HG03442 (cell line): ENCODE measurements around the gene SCEL.
A peak's percentile ranks its signal among the peaks of the same experiment; 100 is the strongest.

Source experiments
- ATAC-seq: cut with Tn5 transposase; IDR thresholded peaks from one replicate; pipeline ENCODE4 v1.9.1; 2021; ENCODE audit warnings: mild to moderate bottlenecking, moderate library complexity; ENCODE audit not compliant: unreplicated experiment

The SCEL gene

DNA sequence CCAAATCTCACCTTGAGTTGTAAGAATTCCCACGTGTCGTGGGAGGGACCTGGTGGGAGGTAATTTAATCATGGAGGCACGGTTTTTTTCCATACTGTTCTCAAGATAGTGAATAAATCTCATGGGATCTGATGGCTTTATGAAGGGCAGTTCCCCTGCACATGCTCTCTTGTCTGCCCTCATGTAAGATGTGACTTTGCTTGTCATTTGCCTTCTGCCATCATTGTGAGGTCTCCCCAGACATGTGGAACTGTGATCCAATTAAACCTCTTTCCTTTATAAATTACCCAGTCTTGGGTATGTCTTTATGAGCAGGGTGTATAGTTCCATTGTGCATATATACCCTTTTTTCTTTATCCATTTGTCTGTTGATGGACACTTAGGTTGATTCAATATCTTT is 13.1 kb downstream of the SCEL start:
- ATAC-seq: no peak

GRCh38 chr13:77554069-77554468 is 18.6 kb downstream of the SCEL start:
- no peak for ATAC-seq

GRCh38 chr13:77555246-77555645 is 19.7 kb downstream of the SCEL start:
- no peak for ATAC-seq

DNA sequence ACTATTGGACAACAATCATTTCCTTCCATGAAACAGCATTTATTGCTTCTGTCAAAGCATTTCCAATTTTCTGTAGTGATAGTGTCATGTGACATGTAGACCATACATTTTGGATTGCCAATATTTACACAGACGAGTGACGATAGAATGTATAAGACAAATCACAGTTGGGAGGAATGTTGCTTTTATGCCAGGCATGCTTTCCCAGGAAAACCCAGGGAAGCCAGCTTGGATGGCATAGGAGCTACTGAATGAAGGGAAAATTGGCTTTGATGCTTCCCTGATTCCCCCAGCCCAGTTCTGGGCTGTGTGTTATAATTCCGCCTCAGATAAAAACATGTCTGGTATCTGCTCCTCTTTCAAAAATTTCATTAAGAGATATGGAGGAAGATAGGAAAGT is 22.5 kb downstream of the SCEL start:
- ATAC-seq: no peak

GRCh38 chr13:77563111-77563510 is 27.6 kb downstream of the SCEL start:
- no peak for ATAC-seq

- peak; percentile 67 for ATAC-seq
Observed at GRCh38 chr13:77565635-77566034, 30.1 kb downstream of the SCEL start.

DNA sequence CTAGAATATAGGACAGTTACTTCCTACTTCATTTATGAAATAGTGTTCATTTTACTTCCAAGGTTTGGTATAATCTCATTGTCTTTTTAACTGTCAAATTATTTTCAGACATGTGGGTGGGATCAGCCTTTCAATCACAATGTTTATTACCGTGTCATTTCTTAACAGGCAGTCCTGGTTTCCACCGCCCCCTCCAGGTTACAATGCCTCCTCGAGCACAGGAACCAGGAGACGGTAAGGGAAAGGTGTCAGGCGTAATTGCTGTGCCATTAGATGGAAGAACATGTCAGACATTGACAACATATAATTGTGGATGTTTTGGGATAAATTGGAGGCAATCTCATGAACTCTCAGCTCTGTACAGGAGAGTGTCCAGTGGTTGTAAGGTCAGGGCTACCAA is 36.5 kb downstream of the SCEL start:
- ATAC-seq: no peak

DNA sequence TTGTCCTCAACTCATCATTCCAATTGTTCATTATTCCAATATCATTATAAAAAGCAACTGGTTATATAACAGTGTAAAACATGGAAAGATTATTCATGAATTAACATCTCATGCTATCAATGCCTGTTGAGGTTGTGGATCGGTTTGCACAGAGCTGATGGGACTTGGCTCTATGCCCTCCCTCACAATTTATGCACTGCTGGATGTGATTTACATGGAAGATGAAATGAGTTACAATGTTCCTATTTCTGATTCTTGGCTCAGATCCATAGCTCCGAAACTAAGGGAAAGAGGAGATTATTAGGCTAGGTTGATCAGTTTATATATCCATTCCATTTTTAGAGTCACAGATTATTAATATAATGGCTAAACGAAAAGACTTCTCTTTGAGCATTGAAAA is 38.6 kb downstream of the SCEL start:
- ATAC-seq: no peak

GRCh38 chr13:77579959-77580358 is 44.5 kb downstream of the SCEL start:
- no peak for ATAC-seq

DNA sequence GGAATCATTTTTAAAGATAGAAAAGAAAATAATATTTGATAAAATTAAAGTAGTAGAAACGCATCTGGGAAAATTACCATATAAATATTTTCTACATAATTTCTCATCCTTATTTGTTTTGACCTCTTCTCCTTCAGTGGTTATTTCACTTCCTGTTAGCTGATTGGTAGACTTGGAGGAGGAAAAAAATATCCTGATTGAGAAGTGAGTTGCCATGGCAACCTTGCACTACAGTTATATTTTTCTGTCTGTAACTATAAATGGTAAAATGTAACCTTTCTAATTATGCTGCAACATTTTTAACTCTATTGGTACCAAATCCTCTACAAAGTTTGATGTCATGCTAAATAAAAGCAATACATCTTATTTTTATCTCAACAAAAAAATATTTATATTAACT is 45.2 kb downstream of the SCEL start:
- ATAC-seq: no peak

DNA sequence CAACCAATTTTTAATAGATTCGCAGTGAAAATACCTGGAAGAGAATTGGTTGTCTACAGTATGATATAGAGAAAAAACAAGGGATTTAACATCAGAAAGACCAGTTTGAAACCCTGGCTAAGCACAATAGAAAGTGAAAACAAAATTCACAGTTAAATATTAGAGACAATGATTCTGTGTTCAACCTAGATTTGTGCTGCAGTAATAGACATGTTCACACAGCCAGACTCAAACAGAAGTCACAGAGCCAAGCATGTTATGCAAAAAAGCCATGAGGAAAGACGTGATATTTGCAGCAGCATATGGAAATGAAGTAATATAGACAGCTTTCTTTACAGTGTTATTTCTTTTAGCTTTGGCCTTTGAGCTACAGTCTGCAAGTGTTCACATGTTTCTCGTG is 48.1 kb downstream of the SCEL start:
- ATAC-seq: no peak

DNA sequence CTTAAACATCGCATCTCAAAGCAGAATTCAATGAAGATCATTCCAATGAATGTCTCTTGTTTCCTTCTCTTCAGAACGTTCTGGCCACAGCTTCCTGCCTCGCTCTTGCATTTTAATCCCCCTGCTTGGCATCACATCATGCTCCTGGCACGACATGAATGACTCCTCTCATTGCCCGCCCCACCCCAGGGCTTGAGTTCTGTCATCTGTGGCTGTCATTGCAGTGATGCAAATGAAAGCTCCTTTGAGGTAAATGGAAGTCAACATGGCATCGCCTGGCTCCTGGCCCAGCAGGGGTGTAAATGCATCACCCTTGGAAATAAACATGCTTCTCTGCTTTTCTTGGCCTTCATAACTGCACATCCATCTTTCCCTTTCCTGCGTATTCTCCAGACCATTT is 48.6 kb downstream of the SCEL start:
- ATAC-seq: no peak

- ATAC-seq: no peak
Observed at GRCh38 chr13:77595166-77595810, 59.8 kb downstream of the SCEL start.

DNA sequence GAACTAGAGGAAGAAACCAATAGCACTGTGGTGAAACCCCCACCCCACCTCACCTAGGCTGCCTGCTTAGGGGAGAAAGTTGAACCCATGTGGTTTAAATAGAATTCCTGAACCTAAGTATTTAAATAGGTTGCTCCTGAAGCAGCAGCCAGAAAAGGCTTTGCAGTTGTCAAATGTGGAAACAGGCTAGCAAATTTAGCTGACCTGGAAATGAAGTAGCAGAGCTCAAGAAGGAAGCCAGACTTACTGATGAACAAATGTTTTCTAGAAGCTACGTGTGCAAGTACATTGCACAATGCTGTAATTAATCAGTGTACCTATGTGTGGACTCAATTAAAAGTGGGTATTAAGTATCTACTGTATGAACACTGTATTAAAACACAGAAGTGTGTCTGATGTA is 61.3 kb downstream of the SCEL start:
- no peak for ATAC-seq

DNA sequence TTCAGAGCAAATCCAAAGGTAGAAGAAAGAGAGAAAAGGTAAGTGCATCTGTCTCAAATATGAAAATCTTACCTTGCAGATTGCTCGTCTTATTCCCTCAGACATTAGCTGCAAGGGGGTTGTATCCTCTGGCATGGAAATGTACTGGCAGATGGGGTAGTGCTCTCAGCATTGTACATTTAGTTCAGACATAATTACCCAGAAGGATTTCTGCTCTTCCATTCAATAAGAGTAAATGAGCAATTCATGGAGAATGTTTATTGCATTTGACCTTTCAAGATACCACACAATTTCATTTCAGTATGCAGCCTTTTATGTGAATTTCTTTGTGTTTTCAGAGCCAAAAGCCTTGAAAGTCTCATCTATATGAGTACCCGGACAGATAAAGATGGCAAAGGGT is 63.8 kb downstream of the SCEL start:
- ATAC-seq: no peak

DNA sequence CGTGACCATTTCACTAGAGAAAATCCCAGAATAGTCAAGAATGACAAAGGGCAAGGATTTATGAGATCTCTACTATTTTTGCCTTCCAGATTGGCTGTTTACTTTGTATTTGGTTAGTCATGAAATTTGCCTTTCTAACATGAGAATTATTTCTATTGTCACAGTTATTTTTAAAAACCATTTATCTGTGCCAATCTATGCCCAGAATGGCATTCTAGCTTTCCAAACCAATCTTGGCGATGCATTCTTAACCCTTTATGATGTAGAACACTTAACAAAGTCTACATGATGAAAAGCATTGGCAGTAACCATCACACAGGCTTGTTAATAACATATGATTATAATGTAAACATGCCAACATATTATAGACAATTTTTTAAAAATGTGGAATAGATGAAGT is 65.2 kb downstream of the SCEL start:
- ATAC-seq: no peak

DNA sequence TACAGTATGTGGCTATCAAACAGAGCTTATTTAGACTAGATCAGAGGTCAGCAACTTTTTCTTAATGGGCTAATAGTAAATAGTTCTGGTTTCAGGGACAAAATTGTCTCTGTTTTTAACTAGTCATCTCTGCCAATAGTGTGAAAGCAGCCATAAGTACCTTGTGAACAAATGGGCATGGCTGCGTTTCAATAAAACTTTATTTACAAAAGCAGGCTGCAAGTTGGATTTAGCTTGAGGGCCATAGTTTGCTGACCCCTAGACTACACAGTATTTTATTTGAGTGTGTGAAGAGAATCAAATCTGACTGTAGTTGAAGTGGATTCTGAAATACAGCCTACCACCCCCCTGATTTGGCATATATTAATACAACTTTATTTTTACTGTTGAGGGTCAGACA is 75.6 kb downstream of the SCEL start:
- no peak for ATAC-seq

GRCh38 chr13:77616027-77616426 is 80.5 kb downstream of the SCEL start:
- no peak for ATAC-seq

GRCh38 chr13:77619655-77620054 is 84.1 kb downstream of the SCEL start:
- no peak for ATAC-seq

GRCh38 chr13:77620138-77620537 is 84.6 kb downstream of the SCEL start:
- no peak for ATAC-seq

DNA sequence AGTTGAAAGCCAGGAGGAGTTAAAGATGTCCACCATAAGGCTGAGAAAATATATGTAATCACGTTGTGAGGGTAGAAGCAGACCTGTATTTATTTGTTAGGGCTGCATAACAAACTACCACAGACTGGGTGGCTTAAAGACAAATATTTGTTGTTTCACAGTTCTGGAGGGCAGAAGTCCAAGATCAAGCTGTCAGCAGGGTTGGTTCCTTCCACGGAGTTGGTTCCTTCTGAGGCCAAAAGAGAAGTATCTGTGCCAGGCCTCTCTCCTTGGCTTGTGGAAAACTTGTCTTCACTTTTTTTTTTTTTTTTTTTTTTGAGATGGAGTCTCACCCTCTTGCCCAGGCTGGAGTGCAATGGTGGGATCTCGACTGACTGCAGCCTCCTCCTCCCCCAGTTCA is 88.3 kb downstream of the SCEL start:
- ATAC-seq: no peak

DNA sequence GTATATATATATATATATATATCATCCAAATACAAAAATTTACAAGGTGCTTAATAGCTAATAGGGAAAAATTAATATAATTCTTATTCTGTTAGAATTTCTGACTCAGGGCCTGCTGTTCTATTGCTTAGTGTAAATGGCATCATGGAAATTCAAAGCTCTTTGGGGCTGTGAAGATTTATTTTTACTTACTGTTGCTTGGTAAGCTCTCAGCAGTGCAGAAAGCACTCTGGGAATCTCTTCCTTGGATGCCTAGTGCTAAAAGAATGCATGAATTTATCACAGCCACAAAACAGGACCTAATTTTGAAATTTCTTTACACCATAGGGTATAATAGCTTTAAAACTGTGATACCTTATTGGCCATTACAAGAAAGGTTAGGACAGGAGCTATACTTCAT is 92.7 kb downstream of the SCEL start:
- ATAC-seq: no peak

DNA sequence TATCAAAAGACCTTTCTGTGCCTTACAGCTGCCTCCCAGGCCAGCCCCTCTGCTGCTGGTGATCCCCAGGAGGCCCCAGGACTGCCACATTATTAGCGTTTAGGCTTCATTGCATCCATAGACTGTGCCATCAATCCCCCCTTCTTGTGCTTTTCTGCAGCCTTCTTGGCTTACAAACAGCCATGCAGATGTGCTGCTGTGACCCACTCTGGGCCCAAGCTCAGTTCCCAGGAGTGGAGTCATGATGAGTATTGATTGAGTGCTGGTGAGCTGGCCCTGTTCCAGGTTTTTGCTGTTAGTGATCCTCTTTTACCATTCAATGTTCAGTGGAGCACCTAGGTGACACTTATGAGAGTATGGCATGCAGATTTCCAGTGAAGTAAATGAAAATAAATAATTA is 102.1 kb downstream of the SCEL start:
- no peak for ATAC-seq

DNA sequence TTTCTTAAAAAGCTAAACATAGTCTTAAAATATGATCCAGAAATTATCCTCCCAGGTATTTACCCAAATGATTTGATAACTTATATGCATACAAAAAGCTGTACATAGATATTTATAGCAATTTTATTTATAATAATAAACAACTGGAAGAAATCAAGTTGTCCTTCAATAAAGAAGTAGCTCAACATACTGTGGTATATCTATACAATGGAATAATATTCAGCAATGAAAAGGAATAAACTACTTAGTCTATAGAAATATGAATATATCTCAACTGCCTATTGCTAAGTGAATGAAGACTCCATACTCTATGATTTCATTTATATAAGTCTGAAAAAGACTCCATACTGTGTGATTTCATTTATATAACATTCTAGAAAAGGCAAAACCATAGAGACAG is 114.9 kb downstream of the SCEL start:
- no peak for ATAC-seq
